ENCODE results near the gene SCLY. TPM values are rescaled to one million over a fixed set of nuclear protein-coding genes. Genes with fewer than 3 reads are reported as not detected.
A peak's percentile ranks its signal among the peaks of the same experiment; 100 is the strongest.

SCLY gene
- polyA plus RNA-seq, 3 donors, result 9.5 to 10.6 (median 10.3) TPM

- 93% methylated on average over 25 of the region's 30 CpGs for WGBS (ENCODE audit: insufficient coverage)
- Histone ChIP-seq H3K9me3 (replicated peaks in 1 of 2; ENCODE audit: control insufficient read depth in 1 of 2, insufficient read depth in 1 of 2, low read length in 2 of 2) (no peaks in the 10 kb centered on the region), H3K27ac (ENCODE audit: low read depth in 1 of 2, low read length in 2 of 2) (peak overlapping the region in 1 of 2 donors; percentile 70), H3K79me2 (ENCODE audit: insufficient read depth, low read length) (no peaks in the 10 kb centered on the region), H4K20me1 (ENCODE audit: insufficient read depth, low read length) (no peaks in the 10 kb centered on the region), H3K4me3 (replicated peaks in 1 of 3; ENCODE audit: low read depth in 2 of 3, low read length in 3 of 3) (no peak overlapping the region), H2AFZ (ENCODE audit: insufficient read depth, low read depth, low read length, poor library complexity, severe bottlenecking) (peak overlapping the region; percentile 68), H3K4me2 (replicated peaks; ENCODE audit: extremely low read depth, low read length, poor library complexity, severe bottlenecking) (no peak overlapping the region), H3K27me3 (ENCODE audit: control insufficient read depth in 2 of 2, insufficient read depth in 2 of 2, low read length in 2 of 2) (no peaks in the 10 kb centered on the region), H3K9ac (ENCODE audit: insufficient read depth, low read length, poor library complexity, severe bottlenecking) (no peak overlapping the region), H3K36me3 (replicated peaks in 1 of 2; ENCODE audit: control insufficient read depth in 1 of 2, insufficient read depth in 2 of 2, low read length in 2 of 2) (no peaks in the 10 kb centered on the region), H3K4me1 (ENCODE audit: control insufficient read depth in 1 of 2, insufficient read depth in 2 of 2, low read length in 2 of 2) (peaks cover 31 to 41% of the 10 kb centered on the region in 2 donors)
- Mint-ChIP-seq H3K4me1 (peaks cover 41% of the 10 kb centered on the region), H3K27me3 (ENCODE audit: low read depth in 3 of 3) (peaks cover 0 to 3% (median 0%) of the 10 kb centered on the region in 3 donors), H3K27ac (peak overlapping the region in 6 of 7 donors; percentile 4 to 98 (median 90)), H3K36me3 (no peaks in the 10 kb centered on the region), H3K4me3 (no peak overlapping the region), H3K9me3 (peaks cover 0 to 4% (median 0%) of the 10 kb centered on the region in 7 donors)
- TF ChIP-seq, protein P1, sequence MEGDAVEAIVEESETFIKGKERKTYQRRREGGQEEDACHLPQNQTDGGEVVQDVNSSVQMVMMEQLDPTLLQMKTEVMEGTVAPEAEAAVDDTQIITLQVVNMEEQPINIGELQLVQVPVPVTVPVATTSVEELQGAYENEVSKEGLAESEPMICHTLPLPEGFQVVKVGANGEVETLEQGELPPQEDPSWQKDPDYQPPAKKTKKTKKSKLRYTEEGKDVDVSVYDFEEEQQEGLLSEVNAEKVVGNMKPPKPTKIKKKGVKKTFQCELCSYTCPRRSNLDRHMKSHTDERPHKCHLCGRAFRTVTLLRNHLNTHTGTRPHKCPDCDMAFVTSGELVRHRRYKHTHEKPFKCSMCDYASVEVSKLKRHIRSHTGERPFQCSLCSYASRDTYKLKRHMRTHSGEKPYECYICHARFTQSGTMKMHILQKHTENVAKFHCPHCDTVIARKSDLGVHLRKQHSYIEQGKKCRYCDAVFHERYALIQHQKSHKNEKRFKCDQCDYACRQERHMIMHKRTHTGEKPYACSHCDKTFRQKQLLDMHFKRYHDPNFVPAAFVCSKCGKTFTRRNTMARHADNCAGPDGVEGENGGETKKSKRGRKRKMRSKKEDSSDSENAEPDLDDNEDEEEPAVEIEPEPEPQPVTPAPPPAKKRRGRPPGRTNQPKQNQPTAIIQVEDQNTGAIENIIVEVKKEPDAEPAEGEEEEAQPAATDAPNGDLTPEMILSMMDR (IDR thresholded peaks at IDR 0.05), result no peak
- DNase-seq, result no peak
- intact Hi-C loops (cut with micrococcal nuclease), result no loop called here
These were observed 81.8 kb downstream of the SCLY start for GRCh38 chr2:238142382-238143205.

GRCh38 chr2:238143239-238143951 lies 82.6 kb downstream of the SCLY start:
- Histone ChIP-seq H3K4me1 (ENCODE audit: control insufficient read depth in 1 of 2, insufficient read depth in 2 of 2, low read length in 2 of 2) (peaks cover 23 to 33% of the 10 kb centered on the region in 2 donors), H3K9ac (ENCODE audit: insufficient read depth, low read length, poor library complexity, severe bottlenecking) (no peak overlapping the region), H3K27ac (ENCODE audit: low read depth in 1 of 2, low read length in 2 of 2) (no peak overlapping the region), H4K20me1 (ENCODE audit: insufficient read depth, low read length) (no peaks in the 10 kb centered on the region), H3K9me3 (replicated peaks in 1 of 2; ENCODE audit: control insufficient read depth in 1 of 2, insufficient read depth in 1 of 2, low read length in 2 of 2) (no peaks in the 10 kb centered on the region), H3K4me2 (replicated peaks; ENCODE audit: extremely low read depth, low read length, poor library complexity, severe bottlenecking) (no peak overlapping the region), H2AFZ (ENCODE audit: insufficient read depth, low read depth, low read length, poor library complexity, severe bottlenecking) (no peak overlapping the region), H3K79me2 (ENCODE audit: insufficient read depth, low read length) (no peaks in the 10 kb centered on the region), H3K4me3 (replicated peaks in 1 of 3; ENCODE audit: low read depth in 2 of 3, low read length in 3 of 3) (no peak overlapping the region), H3K36me3 (replicated peaks in 1 of 2; ENCODE audit: control insufficient read depth in 1 of 2, insufficient read depth in 2 of 2, low read length in 2 of 2) (no peaks in the 10 kb centered on the region), H3K27me3 (ENCODE audit: control insufficient read depth in 2 of 2, insufficient read depth in 2 of 2, low read length in 2 of 2) (no peaks in the 10 kb centered on the region)
- Mint-ChIP-seq H3K9me3 (peaks cover 0 to 4% (median 0%) of the 10 kb centered on the region in 7 donors), H3K4me1 (peaks cover 33% of the 10 kb centered on the region), H3K36me3 (no peaks in the 10 kb centered on the region), H3K27ac (peak overlapping the region in 1 of 7 donors; percentile 20), H3K4me3 (no peak overlapping the region), H3K27me3 (ENCODE audit: low read depth in 3 of 3) (peaks cover 0 to 3% (median 0%) of the 10 kb centered on the region in 3 donors)
- TF ChIP-seq, protein P1 (IDR thresholded peaks at IDR 0.05), result no peak
- 53% methylated on average over 15 of the region's 20 CpGs for WGBS (ENCODE audit: insufficient coverage)
- peak in 2 of 3 donors; percentile 8 to 61 for DNase-seq
- intact Hi-C loops (cut with micrococcal nuclease), result no loop called here
